Right lobe of liver (tissue), 4 donors: ENCODE results near the gene UGT1A9.
"Not testable (repeated sequence)": the region's sequence is repeated elsewhere in the genome, so short reads cannot be mapped to it uniquely, and the experiment has no call there.

Experiments used
- CTCF ChIP-seq, 4 donors: fragments of 200-600 bp in 3 of 4; fragments of 450-650 bp in 1 of 4; IDR thresholded peaks; one replicate each; pipeline versions ENCODE4 v1.5.1 to v1.8.0; 2016 to 2022; ENCODE audit warnings: antibody characterized with exemption in 4 of 4, mild to moderate bottlenecking in 2 of 4
- POLR2A ChIP-seq: fragments of 450-650 bp; IDR thresholded peaks from one replicate; pipeline ENCODE4 v1.6.1; 2017; ENCODE audit warnings: antibody characterized with exemption, mild to moderate bottlenecking
- donor health status: DM: no; HTN: no; CAD: no.
- donor health status: DM: no; HTN: no; CAD: no.
- donor health status: DM: no; HTN: yes; CAD: no.

GRCh38 chr2:233736868-233737653, 65.4 kb downstream of the UGT1A9 start:
- not testable (repeated sequence) for TF ChIP-seq CTCF (IDR thresholded peaks at IDR 0.05); POLR2A
